GM18870 (cell line): Measurements from ENCODE around the gene SMYD3.

Experiments used
- ATAC-seq: cut with Tn5 transposase; IDR thresholded peaks from one replicate; pipeline ENCODE4 v1.9.1; 2021; ENCODE audit warnings: moderate library complexity; ENCODE audit not compliant: unreplicated experiment

Gene SMYD3

DNA sequence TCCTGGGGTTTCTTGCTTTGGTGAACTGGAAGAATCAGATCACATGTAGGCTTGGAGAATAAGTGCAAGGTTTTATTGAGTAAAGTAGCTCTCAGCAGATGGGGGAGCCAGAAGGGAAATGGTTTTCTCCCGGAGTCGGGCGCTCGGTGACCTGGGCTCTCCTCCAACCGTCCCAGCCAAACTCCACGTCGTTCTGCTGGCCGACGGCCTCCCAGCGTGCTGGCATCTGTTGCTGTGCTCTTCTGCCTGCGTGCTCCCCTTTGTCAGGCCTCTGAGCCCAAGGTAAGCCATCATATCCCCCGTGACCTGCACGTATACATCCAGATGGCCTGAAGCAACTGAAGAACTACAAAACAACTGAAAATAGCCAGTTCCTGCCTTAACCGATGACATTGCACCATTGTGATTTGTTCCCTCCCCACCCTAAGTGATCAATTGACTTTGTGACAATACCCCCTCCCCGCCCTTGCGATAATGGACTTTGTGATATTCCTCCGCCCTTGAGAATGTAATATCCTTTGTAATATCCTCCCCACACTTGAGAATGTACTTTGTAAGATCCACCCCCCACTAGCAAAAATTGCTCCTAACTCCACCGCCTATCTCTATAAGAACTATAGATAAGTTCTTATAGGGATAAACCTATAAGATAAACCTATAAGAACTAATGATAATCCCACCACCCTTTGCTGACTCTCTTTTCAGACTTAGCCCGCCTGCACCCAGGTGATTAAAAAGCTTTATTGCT lies 88.3 kb downstream of the SMYD3 start:
- no peak for ATAC-seq

- no peak for ATAC-seq
These were observed 89.1 kb downstream of the SMYD3 start for GRCh38 chr1:246417813-246418564.

DNA sequence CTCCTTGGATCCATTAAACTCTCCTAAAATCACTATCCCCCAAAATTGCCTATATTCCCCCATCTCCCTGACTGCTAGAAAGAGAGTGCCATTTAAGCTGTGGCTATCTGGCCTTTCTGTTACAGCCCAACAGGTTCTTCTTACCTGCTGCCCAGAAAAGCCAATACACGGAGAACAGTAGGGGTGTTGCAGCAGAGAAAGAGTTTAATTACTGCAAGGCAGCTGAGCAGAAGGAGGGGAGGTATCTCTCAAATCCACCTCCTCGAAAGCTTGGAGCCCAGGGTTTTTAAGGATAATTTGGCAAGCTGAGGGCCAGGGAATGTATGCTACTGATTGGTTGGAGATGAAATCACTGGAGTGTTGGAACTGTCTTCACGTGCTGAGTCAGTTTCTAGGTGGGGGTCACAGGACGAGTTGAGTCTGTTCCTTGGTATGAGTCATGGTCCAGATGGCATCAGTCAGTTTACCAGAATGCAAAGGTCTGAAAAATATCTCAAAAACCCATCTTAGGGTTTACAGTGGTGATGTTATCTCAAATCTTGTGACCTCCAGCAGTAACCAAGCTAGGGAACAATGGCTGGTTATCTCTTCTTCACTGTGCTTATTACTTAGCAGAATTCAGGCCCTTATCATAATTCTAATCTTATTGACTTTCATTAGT lies 89.8 kb downstream of the SMYD3 start:
- ATAC-seq, result no peak

- ATAC-seq, result no peak
These were observed 90.8 kb downstream of the SMYD3 start for GRCh38 chr1:246416261-246416660.

DNA sequence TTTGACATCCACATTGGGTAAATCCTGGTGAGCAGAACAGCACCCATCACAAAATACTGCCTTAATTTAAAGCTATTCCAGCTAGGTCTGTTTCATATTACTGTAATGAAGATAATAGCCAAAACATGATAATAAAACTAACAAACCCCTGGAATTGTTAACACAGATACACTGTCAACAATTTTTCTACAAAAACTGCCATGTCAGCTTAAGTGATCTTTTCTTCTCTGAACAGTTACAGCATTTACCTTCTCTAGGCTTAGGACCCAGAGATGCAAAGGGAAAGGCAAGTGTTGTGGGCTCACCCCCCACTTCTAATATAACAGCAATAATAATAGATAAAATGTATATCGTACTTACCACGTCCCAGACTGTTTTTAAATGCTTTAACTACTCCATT lies 92.1 kb downstream of the SMYD3 start:
- ATAC-seq, result no peak

DNA sequence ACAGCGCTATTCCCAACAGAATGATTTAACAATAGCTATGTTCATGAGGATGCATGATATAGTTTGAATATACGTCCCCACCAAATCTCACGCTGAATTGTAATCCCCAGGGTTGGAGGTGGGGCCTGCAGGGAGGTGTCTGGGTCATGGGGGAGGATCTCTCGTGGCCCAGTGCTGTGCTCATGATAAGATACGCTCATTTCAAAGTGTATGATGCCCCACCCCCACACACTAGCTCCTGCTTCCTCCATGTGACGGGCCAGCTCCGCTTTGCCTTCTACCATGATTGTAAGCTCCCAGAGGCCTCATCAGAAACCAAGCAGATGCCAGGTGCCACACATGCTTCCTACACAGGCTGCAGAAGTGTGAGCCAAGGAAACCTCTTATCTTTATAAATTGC lies 93.6 kb downstream of the SMYD3 start:
- ATAC-seq, result no peak

DNA sequence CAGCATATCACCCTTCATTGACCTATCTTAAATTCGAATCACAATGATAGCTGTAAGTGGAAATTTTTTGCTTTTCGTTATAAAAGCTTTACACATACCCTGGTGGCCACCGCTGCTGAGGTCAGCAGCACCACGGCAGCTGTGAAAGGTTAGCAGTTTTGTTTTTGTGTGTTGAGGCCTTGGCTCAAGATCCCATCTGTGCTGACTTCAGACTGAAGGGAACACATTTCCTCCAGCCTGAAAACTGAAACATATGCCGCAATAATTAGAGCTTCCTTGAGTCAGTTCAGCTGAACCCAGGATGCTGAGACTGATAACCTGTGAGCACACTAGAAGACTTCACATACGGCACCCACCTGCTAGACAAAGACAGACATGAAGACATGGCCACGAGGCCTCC lies 103.0 kb downstream of the SMYD3 start:
- no peak for ATAC-seq

- ATAC-seq, result no peak
These were observed 108.8 kb downstream of the SMYD3 start for GRCh38 chr1:246398126-246398813.

DNA sequence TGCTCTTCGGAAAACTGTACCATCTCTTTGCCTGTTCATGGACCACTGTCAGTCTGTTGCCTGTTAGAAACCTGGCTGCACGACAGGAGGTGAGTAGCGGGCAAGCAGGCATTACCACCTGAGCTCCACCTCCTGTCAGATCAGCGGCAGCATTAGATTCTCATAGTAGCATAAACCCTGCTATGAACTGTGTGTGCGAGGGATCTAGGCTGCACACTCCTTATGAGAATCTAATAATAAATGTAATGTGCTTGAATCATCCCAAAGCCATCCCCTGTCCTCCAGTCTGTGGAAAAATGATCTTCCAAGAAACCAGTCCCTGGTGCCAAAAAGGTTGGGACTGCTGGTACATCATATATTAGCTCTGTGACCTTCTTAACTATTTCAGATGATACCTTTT lies 110.0 kb downstream of the SMYD3 start:
- ATAC-seq, result no peak

GRCh38 chr1:246396322-246396721 lies 110.8 kb downstream of the SMYD3 start:
- ATAC-seq, result no peak

DNA sequence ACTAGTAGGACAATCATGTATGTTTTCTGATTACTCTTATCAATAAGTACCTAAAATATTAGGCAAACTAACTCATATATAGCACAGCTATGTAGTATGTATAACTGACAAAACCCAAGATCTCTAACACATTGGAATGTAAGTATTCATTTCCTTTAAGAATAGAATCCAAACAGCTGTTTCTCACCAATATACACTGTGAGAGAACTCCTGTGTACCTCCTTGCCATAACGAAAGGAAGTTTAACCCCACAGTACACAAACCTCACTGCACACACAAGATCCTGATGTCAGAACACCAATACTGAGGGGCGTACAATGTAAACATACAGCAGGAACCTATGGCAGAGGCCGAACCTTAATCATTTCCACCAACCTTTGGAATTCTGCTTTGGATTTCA lies 113.0 kb downstream of the SMYD3 start:
- ATAC-seq, result no peak

DNA sequence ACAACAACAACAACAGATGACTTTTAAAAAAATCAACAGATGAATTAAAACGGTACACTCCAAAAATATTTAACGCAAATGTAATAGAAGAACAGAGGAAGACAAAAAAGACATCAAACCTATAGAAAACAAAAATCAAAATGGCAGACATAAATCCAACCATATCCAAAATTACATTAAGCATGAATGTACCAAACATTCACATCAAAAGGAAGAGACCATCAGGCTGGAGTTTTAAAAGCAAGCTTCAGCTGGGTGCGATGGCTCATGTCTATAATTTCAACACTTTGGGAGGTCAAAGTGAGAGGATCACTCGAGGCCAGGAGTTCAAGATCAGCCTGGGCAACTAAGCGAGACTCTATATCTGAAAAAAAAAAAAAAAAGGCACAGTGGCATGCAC lies 116.2 kb downstream of the SMYD3 start:
- no peak for ATAC-seq

DNA sequence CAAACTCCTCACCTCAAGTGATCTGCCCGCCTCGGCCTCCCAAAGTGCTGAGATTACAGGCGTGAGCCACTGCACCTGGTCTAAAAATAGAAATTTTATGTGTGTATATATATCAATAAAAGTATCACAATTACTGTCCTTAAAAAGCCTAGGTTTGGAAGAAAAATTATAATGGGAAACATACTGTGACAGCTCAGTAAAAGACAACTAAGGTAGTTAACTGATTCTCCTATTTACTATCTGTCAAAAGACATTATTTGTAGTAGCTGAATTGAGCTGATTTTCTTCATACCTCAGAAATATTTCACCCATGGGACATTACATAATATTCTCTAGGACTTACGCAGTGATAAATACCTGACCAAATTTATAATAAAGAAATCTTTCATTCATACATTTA lies 122.5 kb downstream of the SMYD3 start:
- ATAC-seq, result no peak

DNA sequence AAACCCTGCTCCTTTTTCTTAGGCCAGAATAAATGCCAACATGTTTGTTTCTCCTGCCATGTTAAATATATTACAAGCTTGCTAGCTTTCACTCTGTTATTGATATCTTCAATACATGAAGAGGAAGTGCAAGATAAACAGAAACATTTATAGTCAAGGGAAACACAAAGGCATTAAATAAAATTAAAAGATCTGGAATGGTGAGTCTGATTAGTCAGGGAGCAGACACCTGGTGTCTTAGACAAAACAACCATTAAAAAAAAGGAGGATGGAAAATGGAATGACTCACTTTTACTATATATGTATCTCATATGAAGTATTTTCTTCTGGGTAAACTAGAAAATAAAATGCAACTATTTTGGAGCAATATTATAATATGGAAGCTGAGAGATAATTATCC lies 123.3 kb downstream of the SMYD3 start:
- ATAC-seq, result no peak

DNA sequence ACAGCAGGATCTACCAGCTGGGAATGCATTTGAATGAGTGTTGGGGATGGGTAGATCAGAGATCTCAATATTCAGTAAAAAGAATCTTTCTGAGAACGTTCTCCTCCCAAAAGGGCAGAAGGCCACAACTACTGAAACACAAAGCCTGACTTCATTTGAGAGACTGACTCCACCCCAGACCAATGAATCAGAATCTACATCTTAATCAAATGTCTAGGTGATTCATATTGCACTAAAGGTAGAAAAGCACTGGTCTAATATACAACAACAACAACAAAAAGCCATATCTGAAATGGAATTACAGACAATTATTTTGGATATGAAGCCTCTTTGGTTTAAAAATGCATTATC lies 123.9 kb downstream of the SMYD3 start:
- ATAC-seq, result no peak

DNA sequence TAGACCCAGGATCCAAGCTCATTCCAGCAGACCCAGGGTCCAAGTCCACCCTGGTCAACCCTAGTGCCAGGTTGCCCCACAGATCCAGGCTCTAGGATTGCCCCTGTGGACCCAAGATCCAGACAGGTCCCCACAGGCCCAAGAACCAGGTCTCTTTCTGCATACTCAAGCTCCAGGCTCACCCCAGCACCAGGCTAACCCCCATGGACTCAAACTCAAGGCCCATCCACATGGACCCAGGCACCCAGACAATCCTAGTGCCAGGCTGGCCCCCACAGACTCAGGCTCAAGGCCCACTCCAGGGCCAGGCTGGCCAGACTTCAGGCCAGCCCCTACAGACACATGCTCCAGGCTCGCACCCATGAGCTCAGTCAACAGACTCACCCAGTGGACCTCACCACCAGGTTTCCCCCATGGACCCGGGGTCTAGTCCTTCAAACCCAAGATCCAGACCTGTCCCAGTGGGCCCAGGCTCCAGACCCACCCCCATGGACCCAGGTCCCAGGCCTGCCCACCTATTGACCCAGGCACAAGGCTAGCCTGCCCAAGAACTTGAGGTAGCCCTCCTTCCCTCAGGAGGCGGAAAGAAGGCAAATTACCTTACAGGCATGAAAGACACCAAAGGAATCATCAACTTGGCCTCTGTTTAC lies 124.4 kb downstream of the SMYD3 start:
- no peak for ATAC-seq

DNA sequence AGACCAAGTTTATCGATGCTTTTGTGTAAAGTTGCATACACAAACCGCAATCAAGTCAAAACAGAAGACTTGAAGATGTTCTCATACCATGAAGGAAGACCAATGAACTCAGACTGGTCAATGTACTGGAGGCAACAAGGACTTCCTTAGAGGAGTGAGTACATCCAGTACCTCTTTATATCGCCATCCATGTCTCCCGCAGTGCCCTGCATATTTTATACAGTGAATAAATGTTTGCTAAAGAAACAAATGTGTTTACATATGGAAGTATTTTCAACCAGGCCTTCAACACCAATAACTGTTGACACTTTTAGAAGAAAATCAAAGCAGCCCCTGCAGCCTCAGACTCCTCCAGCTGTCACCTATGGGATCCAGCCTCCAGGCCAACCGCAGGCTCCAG lies 125.6 kb downstream of the SMYD3 start:
- no peak for ATAC-seq

GRCh38 chr1:246377625-246378153 lies 129.4 kb downstream of the SMYD3 start:
- no peak for ATAC-seq

DNA sequence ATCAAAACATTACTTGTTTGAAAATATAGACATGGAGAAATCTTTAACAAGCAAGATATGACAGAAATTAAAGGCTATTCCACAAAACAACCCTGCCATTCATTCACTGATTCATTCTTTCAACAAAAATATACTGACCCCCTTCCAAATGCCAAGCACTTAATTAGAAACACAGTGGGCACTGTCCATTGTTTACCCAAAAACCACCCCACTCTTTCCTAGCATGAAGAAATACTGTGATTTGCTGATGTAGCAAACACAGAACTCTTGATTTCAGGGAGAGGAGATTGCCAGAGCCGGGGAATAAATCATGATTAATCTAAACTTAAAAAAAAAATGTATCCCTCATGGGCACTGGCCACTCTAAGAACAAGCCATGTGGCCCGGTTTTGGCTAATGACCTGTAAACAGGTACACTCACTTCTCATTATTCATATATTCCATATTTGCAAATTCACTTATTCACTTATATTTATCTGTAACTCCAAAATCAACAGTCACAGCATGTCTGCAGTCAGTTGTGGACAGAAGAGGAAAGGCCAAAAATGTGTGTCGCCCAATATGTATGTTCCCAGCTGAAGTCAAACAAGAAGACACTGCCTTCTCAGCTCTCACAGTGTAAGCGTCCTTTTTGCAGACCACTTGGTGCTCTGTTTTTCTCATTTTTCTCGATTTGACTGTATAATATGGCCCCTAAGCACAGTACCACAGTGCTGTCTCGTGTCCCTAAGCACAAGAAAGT lies 133.1 kb downstream of the SMYD3 start:
- ATAC-seq, result no peak

DNA sequence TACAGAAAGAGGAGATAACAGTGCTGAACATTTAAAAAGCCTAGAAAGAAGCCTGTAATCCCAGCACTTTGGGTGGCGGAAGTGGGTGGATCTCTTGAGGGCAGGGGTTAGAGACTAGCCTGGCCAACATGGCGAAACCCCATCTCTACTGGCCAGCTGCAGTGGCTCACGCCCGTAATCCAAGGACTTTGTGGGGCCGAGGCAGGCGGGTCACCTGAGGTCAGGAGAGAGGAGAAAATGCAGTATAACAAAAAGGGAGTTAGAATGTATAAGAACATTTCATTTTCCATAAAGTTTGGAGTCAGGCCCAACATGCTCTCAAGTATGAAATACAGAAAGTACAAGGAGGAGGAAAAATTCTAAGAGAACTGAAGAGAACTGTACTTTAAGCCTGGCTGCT lies 134.5 kb downstream of the SMYD3 start:
- ATAC-seq, result no peak
